GM04503 (cell line): ENCODE data around the gene FBXO7.

Experiments
- DNase-seq: peaks from one replicate; pipeline ENCODE4 v3.0.0-alpha.2; 2012; ENCODE audit warnings: low read depth

The FBXO7 gene

GRCh38 chr22:32490279-32490678, 15.7 kb downstream of the FBXO7 start:
- DNase-seq = no peak

- DNase-seq = no peak
Measured at GRCh38 chr22:32492111-32492510, 17.5 kb downstream of the FBXO7 start.

GRCh38 chr22:32493551-32493950, 18.9 kb downstream of the FBXO7 start:
- DNase-seq = no peak

GRCh38 chr22:32494971-32495370, 20.4 kb downstream of the FBXO7 start:
- DNase-seq = no peak

- peak; percentile 10 for DNase-seq
Measured at GRCh38 chr22:32499666-32500065, 25.1 kb downstream of the FBXO7 start.

GRCh38 chr22:32501836-32502752, 27.5 kb downstream of the FBXO7 start:
- no peak for DNase-seq

- no peak for DNase-seq
Measured at GRCh38 chr22:32509045-32509444, 34.4 kb downstream of the FBXO7 start.

- no peak for DNase-seq
Measured at GRCh38 chr22:32511274-32511673, 36.7 kb downstream of the FBXO7 start.

GRCh38 chr22:32511776-32512175, 37.2 kb downstream of the FBXO7 start:
- no peak for DNase-seq

- DNase-seq = no peak
Measured at GRCh38 chr22:32512267-32512982, 37.8 kb downstream of the FBXO7 start.

- DNase-seq = no peak
Measured at GRCh38 chr22:32515084-32515483, 40.5 kb downstream of the FBXO7 start.

- no peak for DNase-seq
Measured at GRCh38 chr22:32517488-32517887, 42.9 kb downstream of the FBXO7 start.

- DNase-seq = no peak
Measured at GRCh38 chr22:32517921-32518320, 43.3 kb downstream of the FBXO7 start.

- no peak for DNase-seq
Measured at GRCh38 chr22:32518381-32518780, 43.8 kb downstream of the FBXO7 start.

GRCh38 chr22:32518848-32519247, 44.2 kb downstream of the FBXO7 start:
- DNase-seq = no peak

- DNase-seq = no peak
Measured at GRCh38 chr22:32520612-32521011, 46.0 kb downstream of the FBXO7 start.

- no peak for DNase-seq
Measured at GRCh38 chr22:32522237-32522636, 47.6 kb downstream of the FBXO7 start.

GRCh38 chr22:32527756-32528155, 53.1 kb downstream of the FBXO7 start:
- DNase-seq = no peak

GRCh38 chr22:32528316-32528715, 53.7 kb downstream of the FBXO7 start:
- no peak for DNase-seq

- DNase-seq = no peak
Measured at GRCh38 chr22:32528984-32529982, 54.7 kb downstream of the FBXO7 start.

- no peak for DNase-seq
Measured at GRCh38 chr22:32531228-32531627, 56.6 kb downstream of the FBXO7 start.
